Neural cell (in vitro differentiated cells): ENCODE results near the gene MAP3K15.

Experiments used
- CTCF ChIP-seq: fragments of 450-650 bp; IDR thresholded peaks from 2 replicates; pipeline ENCODE4 v1.5.1; 2014; ENCODE audit warnings: antibody characterized with exemption, mild to moderate bottlenecking, moderate library complexity; ENCODE audit not compliant: poor library complexity, severe bottlenecking
- EZH2 ChIP-seq: fragments of 200-600, 300-800 bp; shearing (Covaris generic), sonication (generic); IDR thresholded peaks from 2 replicates; pipeline ENCODE4 v1.6.1; 2014; ENCODE audit warnings: antibody characterized with exemption, low read length, borderline replicate concordance, mild to moderate bottlenecking; ENCODE audit not compliant: insufficient read depth, poor library complexity, severe bottlenecking
- MXI1 ChIP-seq: fragments of 450-650 bp; conservative IDR thresholded peaks from 2 replicates; pipeline ENCODE4 v1.6.1; 2014; ENCODE audit warnings: antibody characterized with exemption, mild to moderate bottlenecking; ENCODE audit not compliant: poor library complexity, severe bottlenecking
- POLR2AphosphoS5 ChIP-seq: IDR thresholded peaks from 2 replicates; pipeline ENCODE4 v1.6.1; 2012
- RAD21 ChIP-seq: fragments of 450-650 bp; conservative IDR thresholded peaks from 2 replicates; pipeline ENCODE4 v1.6.1; 2014; ENCODE audit warnings: antibody characterized with exemption, mild to moderate bottlenecking, moderate library complexity

GRCh38 chrX:19403696-19404095 lies 111.6 kb downstream of the MAP3K15 start:
- TF ChIP-seq MXI1: no peak
- no peak for TF ChIP-seq POLR2AphosphoS5
- no peak for TF ChIP-seq CTCF
- no peak for TF ChIP-seq RAD21
- no peak for TF ChIP-seq EZH2
